HG03095 (cell line): ENCODE results near the gene KIAA1328.

Experiments used
- ATAC-seq: cut with Tn5 transposase; IDR thresholded peaks from one replicate; pipeline ENCODE4 v1.9.1; 2021; ENCODE audit warnings: moderate library complexity; ENCODE audit not compliant: unreplicated experiment

Gene KIAA1328

DNA sequence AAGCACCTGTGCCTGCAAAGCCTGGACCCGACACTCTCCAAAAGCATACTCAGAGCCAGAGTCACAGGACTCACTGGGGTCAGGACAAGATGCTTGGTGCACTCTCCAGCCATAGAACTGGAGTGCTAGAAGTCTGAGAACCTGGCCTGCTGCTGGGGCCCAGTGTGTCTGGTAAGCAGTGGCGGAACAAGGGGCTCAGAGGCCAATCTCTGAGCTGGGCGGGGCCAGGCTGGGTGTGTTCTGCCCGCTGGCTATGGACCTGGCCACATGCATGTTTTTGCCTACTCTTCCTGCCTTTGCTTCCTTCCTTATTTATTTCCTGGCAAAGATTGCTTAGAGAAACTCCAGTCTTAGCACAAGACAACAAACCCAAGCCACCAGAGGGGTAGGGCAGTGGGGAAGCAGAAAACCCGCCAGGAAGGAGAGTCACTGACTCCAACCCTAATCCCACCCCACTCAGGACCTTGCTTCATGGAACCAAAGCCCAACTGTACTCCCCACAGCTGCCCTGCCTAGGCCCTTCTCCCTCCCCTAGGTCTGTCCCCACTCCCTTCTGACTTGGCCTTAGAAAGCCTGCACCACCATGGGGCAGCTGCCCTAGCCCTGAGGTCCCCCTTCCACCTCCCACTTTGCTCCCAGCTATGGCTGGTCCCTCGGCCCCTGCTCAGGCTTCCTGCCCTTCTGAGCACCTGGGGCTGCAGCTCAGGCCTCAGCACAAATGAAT, 421.1 kb downstream of the KIAA1328 start:
- ATAC-seq: no peak

DNA sequence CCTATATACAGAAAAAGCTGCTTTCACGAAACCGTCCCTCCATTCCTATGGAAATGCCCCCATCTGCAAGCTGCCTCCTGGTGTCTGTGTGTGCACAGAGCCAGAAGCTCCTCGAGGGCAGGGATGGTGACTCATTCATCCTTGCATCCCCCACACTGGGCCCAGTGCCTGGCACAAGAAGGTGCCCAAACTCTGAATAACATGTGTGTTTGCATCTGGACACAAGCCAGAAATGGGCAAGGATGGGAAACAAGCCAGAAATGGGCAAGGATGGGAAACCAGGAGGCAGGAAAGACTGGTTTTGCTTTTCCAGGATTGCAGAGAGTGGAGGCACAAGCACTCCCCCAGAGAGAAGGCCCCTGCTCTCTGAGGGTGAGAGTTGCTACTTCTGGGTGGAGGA, 422.8 kb downstream of the KIAA1328 start:
- no peak for ATAC-seq

DNA sequence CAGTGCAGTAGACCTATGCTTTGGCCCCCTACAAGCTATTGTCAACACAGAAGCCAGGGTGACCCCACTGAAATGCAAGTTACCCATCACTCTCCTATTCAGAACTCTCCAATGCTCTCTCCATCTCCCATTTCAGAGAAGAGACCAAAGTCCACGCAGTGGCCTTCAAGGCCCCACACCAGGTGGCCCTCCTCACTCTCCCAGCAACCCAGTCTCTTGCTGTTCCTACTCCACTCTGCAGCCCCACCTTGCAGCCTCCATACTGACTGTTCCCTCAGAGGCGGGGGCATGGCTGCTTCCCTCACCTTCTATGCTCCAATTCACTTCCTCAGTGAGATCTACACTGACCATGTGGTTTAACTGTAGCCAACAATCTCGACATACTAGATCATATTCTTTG, 423.4 kb downstream of the KIAA1328 start:
- no peak for ATAC-seq

DNA sequence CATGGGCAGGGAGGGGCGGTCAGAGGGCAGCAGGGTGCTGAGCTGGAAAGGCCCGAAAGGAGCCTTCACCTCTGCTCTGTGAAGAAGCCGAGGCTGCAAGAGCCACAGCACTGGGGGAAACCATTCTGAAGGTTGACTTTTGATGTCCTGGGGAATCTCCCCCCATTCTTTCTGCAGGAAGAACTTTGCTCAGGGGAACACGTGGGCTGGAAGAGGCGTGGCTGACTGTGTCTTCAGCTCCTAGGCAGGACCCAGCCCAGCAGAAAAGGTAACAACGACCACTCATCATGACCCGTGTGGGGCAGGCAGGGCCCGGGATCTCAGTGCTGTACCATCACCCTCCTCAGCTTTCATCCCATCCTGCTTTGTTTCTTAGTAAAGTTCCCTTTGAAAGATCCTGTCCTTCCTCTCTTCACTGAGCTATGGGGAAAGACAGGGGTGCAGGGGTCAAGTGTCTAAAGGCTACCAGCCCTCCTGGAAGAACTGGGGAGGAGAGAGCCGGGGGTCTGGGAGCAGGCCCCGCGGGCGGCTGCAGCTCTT, 424.0 kb downstream of the KIAA1328 start:
- no peak for ATAC-seq

DNA sequence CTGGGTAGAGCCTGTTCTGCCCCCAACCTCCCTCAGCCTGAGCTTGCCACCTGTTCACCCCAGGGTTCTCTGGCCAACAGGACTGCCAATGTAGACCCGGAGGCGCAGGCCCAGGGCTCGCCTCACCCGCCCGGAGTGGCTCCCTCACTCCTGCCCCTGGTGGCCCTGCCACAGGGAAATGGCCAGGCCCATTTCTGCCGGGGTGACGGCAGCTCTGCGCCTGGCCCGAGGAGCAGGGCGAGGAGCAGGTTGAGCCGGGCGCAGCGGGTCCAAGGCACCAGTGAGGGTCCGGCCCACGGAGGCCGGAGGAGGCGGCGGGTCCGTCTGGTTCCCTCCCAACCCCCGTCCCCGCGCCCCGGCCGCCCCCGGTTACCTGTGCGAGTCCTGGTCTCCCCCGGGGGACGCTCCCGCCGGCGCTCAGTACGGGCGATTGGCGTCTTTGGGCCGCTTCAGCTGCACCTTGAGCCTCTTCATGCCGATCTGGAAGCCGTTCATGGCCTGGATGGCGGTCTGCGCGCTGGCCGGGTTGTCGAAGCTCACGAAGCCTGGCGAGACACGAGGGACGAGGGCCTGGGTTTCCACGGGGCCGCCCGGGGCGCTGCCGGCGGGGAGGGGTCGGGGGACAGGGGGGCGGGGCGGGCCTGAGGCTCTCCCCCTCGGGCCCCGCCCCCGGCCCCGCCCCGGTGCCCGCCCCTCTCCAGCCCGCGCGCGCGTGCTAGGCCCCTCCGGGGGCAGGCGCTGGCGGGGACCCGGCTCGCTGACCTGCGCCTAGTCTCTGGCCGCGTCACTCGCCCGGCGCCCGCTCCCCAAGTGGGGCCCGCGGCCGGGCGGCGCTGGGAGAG, 424.7 kb downstream of the KIAA1328 start:
- no peak for ATAC-seq

GRCh38 chr18:37254236-37254754, 425.4 kb downstream of the KIAA1328 start:
- no peak for ATAC-seq

- no peak for ATAC-seq
These were observed 426.0 kb downstream of the KIAA1328 start for GRCh38 chr18:37254973-37255372.

GRCh38 chr18:37258131-37258530, 429.2 kb downstream of the KIAA1328 start:
- ATAC-seq: no peak

DNA sequence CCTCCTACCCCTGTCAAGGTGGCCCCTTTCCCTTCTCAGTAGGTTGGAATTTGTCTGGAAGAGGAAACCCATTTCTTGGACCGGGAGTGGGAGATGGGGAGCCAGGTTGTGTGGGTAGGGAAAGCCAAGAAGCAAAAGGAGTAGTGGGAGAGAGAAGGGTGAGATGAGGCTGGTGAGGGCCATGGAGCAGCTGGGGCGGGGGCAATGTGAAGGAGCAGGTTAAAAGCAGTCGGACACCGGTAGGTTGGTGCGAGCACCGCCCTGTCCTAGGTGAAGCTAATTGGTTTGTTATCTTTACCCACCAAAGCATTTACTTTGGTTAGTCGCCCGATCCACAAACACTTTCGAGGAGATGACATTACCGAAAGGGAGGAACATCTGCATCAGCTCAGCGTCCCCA, 429.9 kb downstream of the KIAA1328 start:
- no peak for ATAC-seq

GRCh38 chr18:37259711-37260110, 430.8 kb downstream of the KIAA1328 start:
- ATAC-seq: no peak

DNA sequence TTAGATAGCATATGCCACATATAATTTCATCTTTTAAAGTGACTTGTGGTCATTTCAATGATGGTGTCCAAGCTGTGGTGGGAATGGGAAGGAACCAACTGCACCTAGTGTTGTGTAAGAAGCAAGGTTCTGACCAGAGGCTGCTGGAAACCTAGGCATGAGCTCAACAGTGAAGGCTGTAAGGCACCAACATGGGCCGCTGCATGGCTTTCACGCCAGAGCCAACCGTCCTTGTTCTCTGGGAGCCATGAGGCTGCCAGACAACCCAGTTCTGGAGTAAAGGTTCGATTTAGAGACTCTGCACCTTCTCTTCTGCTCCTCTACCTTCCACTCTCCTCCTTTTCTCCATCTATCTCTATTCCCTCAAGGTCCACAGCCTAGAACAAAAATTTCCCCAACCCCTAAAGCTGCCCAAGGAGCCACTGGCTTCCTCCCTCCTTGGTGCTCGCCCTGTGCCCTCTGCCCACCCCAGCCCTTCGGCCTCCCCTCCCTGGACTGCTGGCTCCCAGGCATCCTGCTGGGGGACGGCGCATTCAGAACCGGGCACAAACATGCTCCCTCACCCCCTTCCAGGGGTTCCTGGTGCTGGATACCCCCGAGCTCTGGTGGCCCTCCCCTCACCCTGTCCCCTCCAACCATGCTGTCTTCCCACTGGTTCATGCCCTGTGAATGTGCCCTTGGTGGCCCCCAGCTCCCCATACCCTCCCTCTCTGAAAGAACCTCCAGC, 431.6 kb downstream of the KIAA1328 start:
- no peak for ATAC-seq

- no peak for ATAC-seq
These were observed 432.4 kb downstream of the KIAA1328 start for GRCh38 chr18:37261246-37261840.

GRCh38 chr18:37261988-37262387, 433.1 kb downstream of the KIAA1328 start:
- no peak for ATAC-seq

GRCh38 chr18:37264956-37265355, 436.0 kb downstream of the KIAA1328 start:
- ATAC-seq: no peak

- ATAC-seq: no peak
These were observed 436.5 kb downstream of the KIAA1328 start for GRCh38 chr18:37265382-37265781.

DNA sequence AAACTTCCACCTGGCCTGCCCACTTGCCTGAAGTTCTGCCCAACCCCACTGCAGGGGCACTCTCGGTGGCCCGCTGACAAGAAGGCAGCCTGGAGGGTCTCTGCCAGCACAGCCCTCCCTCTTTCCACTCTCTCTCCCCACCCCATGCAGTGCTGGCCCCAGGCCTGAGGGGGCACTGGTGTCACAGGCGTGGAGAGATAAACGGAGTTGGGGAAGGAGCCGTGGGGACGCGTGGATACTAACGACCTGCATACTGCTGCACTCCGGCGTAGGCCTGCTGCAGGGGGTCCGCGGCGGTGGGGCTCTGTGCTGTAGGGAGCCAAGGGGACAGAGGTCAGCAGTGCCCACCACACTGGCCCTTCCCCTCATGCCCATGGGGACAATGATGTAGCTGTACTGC, 437.4 kb downstream of the KIAA1328 start:
- ATAC-seq: no peak

- no peak for ATAC-seq
These were observed 441.2 kb downstream of the KIAA1328 start for GRCh38 chr18:37270038-37270665.

GRCh38 chr18:37270666-37271052, 441.7 kb downstream of the KIAA1328 start:
- no peak for ATAC-seq

GRCh38 chr18:37272226-37272625, 443.3 kb downstream of the KIAA1328 start:
- ATAC-seq: no peak

DNA sequence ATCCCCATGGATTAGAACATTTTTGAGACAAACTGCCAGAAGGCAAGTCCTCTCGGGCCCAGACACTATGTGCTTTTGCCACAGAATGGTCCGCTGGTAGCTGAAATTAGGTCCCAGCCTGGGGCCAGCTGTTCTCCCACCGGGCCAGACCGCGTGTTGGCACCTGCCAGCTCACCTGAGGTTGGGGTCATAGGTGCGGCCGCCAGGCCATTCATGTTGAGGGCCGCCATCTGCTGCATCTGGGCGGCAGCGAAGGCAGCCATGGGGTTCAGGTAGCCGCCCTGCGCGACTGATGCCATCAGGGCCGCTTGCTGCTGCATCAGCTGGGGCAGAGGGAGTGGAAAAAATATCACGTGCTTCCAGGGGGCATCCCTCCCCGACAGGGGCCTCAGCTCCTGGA, 443.9 kb downstream of the KIAA1328 start:
- no peak for ATAC-seq
